ENCODE results near the gene SLC49A3.

Gene SLC49A3

DNA sequence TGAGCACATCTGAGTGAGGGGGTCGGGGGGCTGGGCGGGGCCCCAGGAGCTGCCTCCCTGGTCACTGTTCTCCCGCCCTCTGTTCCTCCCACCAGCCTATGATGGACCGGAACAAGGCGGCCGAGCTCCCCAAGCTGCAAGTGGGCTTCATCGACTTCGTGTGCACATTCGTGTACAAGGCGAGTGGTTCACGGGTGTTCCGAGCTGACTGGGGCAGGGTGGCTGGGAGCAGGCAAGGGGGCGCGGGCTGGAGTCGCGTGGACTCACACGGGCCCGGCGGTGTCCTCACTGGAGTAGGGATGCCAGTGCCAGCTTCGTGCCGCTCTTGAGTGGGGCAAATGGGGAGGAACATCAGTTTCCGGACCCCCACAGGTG is 22.5 kb downstream of the SLC49A3 start:
- DNase-seq (ENCODE audit: low spot score), result no peak

DNA sequence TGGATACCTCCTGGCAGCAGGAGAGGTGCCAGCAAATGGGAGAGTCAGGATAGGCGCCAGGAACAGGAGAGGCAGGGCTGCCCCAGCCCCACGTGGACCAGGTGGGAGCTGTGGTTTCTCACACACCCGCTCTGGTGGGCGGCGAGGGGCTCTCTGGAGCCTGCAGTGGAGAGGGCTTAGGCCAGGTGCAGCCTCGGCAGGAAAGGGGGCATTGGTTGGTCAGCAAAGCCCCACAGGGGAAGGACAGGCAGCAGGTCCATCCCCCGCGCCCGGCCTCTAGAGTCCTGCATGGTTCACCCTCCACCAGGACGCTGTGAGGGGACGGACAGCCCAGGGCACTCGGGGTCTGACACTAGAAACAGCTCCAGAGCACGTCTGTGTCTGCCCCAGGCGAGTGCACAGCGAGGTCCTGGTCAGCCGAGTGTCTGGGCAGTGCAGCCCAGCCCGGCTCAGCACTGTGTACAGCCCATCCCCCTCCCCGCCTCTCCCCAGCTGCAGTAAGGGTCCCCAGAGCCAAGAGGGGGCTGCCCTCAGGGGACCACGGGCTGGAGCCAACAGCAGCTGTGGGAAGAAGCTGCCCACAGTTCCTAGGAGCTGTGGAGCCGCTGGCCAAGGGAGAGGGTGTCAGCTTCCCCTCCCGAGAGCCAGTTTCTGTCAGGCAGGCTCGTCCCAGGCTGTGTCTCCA is 23.1 kb downstream of the SLC49A3 start:
- no peak for DNase-seq (ENCODE audit: low spot score)

DNA sequence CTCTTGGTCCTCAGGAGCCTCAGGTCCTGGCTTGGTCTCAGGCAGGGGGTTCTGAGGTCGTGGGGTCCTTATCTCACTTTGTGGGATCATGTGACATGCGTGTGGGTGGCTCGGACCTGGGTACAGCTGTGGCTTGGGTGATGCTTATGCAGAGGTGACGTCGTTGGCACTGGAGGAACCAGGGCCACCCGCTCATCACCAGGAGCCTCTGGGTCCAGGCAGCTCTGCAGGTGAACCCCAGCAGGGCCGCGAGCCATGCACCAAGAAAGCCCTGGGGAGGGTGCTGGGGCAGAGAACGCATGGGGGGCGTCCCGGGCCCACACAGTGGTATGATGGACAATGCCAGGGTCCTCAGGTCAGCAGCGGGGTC is 23.6 kb downstream of the SLC49A3 start:
- DNase-seq (ENCODE audit: low spot score), result no peak

DNA sequence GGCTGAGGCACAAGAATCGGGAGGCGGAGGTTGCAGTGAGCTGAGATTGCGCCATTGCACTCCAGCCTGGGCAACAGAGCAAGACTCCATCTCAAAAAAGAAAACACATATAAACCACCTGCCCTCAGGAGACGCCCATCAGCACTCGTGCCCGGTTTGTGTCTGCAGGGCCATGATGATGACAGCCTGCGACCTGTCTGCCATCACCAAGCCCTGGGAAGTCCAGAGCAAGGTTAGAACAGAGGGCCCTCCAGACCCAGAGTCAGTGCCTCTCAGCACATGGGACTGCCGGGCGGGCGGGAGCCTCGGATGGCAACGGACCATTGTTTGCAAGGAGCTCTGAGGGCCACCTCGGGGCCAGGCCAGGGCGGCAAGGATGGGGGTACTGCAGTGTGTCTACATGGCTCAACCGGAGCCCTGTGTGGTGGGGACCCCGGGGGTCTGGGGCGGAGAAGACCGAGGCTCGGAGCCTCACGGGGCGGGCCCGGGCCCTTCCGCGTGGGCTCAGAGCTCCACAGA is 24.2 kb downstream of the SLC49A3 start:
- no peak for DNase-seq (ENCODE audit: low spot score)

DNA sequence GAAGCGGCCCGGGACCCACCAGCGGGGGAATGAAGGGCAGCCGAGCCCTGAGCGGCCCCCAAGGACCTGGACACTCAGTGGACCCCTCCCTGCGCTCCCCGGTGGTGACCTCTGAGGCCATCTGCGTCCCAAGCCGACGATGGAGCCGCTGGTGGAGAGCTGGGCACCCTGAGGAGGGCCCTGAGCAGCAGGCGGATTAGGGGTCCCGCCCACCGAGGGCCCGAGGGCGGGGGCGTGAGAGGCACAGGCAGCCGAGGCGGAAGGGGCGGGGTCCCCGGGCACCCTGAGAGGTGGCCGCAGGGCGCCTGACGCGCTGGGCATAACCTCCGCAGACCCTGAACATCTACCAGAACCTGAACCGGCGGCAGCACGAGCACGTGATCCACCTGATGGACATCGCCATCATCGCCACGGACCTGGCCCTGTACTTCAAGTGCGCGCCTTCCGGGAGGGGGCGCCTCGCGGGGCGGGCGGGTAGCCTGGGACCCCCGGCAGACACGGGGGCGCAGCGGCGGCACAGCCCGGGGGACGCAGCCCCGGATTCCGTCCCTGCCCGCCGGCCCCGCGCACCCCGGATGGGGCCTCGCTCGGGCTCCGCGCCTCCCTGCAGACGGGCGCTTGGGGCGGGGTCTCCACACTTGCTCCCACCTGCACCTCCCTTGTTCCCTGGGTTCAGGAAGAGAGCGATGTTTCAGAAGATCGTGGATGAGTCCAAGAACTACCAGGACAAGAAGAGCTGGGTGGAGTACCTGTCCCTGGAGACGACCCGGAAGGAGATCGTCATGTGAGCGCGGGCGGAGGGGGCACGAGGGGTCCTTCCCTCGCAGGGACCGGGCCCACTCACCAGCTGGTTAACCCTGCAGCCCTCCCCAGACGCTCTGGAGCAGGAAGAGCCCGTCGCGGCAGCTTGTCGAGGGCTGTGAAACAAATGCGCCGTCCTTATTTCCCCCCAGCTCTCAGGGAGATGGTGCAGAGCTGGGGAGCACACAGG is 25.2 kb downstream of the SLC49A3 start:
- no peak for DNase-seq (ENCODE audit: low spot score)

DNA sequence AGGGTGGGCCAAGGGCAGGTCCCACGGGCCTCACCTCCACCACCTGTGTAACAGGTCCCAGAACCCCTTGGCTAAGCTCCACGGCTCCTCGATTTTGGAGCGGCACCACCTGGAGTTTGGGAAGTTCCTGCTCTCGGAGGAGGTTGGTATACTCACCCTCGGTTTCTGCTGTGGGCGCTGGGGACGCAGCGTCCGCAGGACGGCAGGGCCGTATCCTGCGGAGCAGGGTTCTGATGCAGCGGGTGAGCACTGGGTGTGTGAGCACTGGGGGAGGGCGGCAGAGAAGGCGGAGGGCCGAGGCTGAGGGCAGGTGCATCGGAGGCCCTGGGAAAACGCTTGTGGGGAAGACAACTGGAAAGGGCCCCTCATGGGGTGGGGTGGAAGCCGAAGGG is 25.9 kb downstream of the SLC49A3 start:
- no peak for DNase-seq (ENCODE audit: low spot score)

DNA sequence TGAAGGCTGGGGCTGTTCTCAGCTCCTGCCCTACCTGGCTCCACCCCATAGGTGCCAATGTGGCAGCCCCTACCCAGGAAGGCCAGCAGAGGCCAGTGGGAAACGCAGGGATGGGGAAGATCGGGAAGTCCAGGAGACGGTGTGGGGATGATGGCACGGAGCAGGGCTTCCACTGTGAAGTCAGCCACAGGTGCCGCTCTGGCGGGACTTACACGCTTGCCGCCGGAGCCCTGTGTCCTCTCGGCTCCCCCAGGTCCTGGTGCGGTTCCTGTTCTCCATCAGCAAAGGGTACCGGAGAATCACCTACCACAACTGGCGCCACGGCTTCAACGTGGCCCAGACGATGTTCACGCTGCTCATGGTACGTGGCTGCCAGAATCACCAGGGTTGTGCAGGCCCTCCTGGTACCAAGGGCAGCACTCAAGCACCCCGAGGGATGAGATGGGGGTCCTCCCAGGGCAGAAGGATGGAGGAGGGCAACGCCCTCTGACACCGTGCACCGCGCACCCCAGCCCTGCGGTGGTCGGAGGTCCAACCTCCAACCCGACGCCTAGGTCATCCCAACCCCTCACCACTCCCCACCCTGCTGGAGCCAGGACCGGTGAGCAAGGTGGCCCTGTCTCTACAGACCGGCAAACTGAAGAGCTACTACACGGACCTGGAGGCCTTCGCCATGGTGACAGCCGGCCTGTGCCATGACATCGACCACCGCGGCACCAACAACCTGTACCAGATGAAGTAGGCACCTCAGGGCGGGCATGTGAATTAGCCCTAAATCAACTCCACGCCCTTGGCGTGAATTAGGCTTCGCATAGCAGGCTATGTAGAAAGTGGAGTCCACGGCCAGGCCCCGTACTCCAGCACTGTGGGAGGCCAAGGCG is 26.8 kb downstream of the SLC49A3 start:
- DNase-seq (ENCODE audit: low spot score), result no peak

DNA sequence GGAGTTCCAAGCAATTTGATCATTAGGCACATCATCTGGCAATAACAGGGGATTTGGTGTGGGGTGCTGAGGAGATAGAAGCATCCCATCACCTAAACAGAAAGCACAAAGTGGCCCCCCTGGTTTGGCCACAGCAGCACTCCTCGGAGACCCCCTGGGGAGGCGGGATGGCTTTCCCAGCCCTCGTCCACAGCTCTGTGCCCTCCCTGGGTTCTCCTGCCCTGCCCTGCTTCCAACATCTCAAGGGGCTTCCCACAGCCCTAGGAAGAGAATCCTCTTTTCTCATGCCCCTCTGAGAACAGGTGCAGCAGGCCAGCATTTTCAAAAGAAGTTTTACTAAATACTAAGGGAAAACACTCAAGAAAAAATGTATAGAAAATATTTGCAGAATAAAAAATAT is 27.7 kb downstream of the SLC49A3 start:
- DNase-seq (ENCODE audit: low spot score), result no peak

DNA sequence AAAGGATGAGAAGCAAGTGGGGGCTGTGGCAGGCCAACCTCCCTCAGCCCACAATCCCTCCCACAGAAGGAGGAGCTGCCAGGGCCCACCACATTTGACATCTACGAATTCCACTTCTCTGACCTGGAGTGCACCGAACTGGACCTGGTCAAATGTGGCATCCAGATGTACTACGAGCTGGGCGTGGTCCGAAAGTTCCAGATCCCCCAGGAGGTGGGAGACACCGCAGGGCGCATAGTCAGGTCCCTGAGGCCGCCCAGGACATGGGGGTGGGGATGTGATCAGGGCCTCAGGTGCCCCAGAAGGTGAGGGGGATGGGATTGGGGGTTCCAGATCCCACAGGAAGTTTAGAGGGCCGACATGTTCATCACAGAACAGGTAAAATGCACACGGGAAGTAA is 28.6 kb downstream of the SLC49A3 start:
- no peak for DNase-seq (ENCODE audit: low spot score)

DNA sequence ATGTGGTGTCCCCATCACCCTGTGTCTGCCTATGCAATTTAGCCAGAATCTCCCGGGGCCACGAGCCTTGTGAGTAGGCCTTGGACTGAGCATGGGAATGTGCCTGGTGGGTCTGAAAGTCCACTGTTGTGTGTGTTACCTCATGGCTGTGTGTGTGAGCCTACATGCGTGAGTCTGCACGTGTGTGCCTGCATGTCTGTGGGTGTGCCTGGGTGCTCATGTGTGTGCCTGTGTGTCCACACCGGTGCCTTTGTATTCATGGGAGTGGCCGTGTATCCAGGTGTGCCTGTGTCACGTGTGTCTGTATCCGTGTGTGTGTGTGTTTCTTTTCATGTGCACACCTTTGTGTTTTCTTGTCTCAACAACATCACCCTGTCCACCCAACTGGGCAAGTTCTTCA is 29.1 kb downstream of the SLC49A3 start:
- DNase-seq (ENCODE audit: low spot score), result no peak

DNA sequence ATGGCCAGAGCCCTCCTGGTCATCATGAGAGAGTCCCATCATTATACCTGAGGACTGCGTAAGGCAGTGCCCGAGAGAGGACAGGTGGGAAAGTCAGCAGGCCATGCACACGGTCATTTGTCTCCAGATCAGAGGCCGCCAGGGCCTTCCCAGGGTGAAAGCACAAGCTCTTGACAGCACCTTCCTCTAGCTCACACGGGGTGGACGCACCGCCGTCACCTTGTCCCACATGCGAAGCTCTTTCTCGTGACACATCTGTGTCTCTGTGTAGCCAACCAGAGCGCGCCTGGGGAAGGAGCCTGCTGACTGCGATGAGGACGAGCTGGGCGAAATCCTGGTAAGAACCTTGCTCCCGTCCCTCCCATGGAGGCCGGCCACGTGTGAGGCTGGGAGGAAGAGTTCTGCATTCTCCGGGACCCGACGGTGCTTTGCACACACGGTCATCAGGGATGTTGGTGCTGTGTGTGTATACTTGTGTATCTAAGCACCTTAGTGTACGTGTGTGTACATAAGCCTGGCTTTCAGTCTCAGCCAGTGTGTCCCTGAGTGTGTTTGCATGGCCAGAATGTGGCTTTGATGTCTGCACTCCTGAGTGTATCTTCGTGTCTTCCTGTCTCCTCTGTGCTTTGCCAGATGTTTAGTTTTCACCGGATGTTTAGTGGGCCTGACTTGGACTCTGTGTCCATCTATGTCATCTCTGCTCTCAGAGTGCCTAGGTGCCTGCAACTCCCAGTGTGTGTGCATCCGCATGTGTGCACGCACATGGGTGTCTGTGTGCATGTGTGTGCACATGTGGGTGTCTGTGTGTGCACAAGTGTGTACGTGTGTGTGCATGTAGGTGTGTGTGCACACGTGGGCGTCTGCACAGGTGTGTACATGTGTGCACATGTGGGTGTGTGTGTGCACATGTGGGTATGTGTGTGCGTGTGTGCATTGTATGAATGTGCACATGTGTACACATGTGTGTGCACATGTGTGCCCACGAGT is 30.0 kb downstream of the SLC49A3 start:
- no peak for DNase-seq (ENCODE audit: low spot score)

DNA sequence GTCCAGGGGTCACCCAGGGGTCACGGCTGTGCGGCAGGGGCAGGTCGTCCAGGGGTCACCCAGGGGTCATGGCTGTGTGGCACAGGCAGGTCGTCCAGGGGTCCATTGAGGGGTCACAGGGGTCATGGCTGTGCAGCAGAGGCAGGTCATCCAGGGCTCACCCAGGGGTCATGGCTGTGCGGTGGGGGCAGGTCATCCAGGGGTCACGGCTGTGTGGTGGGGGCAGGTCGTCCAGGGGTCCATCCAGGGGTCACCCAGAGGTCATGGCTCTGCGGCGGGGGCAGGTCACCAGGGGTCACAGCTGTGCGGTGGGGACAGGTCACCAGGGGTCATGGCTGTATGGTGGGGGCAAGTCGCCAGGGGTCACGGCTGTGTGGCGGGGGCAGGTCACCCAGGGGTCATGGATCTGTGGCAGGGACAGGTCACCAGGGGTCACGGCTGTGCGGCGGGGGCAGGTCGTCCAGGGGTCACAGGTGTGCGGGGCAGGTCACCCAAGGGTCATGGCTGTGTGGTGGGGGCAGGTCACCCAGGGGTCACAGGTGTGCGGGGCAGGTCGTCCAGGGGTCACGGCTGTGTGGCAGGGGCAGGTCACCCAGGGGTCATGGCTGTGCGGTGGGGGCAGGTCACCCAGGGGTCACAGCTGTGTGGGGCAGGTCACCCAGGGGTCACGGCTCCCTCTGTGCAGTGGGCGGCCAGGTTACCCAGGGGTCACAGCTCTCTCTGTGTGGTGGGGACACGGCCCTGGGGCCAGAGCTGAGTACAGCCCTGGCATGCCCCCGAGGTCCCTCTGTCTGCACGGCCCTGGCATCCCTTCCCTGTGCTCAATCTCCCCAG is 30.9 kb downstream of the SLC49A3 start:
- no peak for DNase-seq (ENCODE audit: low spot score)

DNA sequence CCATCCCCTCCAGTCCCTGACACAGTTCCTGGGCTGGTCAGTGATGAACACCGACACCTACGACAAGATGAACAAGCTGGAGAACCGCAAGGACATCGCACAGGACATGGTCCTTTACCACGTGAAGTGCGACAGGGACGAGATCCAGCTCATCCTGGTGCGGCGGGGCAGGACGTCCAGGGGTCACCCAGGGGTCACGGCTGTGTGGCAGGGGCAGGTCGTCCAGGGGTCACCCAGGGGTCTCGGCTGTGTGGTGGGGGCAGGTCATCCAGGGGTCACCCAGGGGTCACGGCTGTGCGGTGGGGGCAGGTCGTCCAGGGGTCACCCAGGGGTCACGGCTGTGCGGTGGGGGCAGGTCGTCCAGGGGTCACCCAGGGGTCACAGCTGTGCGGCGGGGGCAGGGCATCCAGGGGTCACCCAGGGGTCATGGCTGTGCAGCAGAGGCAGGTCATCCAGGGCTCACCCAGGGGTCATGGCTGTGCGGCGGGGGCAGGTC is 31.6 kb downstream of the SLC49A3 start:
- DNase-seq (ENCODE audit: low spot score), result no peak

DNA sequence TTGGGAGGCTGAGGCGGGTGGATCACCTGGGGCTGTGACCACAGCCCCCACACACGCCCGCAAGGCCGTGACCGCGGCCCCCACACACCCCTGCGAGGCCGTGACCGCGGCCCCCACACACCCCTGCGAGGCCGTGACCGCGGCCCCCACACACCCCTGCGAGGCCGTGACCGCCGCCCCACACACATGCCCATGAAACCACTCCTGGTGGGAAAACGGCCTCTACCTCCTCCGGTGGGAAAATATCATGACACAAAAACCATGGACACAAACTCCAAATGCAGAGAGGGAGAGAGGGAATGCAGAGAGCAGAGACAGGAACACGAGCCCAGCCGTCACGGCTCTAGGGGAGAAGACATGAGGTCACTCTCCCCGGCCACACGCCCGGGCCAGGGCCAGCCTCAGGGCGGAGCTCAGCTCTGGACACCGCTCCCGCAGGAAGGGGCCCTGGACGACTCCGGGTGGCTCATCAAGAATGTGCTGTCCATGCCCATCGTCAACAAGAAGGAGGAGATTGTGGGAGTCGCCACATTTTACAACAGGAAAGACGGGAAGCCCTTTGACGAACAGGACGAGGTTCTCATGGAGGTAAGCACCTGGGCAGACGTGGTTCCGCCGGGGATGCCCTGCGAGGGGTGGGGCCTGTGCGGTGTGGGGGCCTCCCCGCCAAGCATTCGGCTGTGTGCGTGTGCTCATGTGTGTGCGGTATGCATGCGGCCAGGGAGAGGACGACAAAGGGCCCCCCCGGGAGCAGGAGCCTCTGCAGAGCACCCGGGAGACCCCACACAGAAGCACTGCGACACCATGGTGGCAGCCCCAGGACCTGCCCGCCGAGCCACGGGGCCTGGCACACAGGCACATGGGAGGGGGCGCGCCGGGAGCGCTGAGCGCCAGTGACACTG is 32.3 kb downstream of the SLC49A3 start:
- DNase-seq (ENCODE audit: low spot score), result no peak

DNA sequence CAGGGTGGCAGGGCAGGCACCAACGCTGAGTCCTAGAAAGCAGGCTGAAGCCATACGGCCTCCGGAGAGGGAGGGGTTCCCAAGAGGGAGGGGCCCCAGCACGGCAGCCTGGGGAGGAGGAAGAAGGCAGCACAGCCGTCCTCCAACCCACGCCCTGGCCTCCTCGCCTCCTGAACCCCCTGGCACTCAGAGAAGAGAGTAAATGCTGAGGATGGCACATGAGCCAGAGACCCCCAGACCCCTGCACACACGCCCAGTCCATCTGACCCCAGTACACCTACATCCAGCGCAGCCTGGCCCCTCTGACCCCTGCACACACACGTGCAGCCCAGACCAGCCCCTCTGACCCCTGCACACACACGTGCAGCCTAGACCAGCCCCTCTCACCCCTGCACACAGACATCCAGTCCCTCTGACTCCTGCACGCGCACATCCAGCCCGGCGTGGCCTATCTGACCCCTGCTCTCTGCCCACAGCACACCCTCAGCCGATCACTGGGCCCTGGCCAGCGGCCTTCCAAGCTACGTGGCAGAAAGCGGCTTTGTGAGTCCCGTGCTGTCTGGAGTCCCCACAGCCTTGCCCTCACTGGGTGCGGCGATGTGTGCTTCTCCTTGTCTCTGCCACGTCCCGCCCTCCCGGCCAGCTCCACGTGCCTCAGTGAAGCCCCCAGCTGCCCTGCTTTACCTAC is 33.3 kb downstream of the SLC49A3 start:
- DNase-seq (ENCODE audit: low spot score), result no peak

DNA sequence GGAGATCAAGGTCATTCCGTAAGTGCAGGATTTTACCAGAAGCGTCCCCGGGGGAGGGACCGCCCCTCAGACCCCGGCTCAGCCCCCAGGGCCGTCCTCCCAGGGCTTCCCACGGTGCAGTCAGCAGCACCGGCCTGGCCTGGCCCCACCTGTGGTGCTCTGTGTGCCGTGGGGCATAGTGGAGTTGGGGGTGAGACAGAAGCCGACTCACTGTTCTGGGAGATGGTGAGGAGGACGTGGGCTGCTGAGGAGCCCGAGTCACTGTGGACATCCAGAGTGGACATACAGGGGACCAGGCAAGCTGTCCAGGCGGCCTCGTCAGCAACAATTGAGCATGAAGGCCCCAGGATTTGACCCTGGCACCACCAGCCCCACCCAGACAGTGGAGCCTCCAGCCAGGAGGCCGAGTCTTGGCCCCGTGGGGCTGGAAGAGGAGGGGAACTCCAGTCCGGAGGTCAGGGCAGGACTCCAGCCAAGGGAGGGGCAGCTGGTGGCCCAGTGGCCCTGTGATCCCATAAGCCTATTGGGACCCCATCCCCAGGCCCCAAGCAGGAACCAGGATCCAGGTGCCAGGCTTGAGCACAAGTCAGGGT is 34.0 kb downstream of the SLC49A3 start:
- DNase-seq (ENCODE audit: low spot score), result no peak

DNA sequence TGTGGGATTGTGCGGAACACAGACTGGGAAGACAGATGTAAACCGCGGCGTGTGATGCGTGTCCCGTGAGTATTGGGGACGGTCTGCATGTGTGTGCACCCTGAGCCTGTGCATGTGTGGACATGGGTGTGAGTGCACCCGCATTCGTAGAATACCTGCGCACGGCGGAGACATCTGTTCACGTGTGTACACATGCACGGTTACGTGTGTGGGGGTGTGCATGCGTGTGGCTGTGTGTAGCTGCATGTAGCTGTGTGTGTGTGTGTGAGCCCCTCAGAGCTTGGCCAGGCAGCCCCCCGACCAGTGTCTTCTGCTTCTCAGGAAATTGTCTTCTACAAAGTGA is 34.5 kb downstream of the SLC49A3 start:
- DNase-seq (ENCODE audit: low spot score), result no peak
